ENCODE data around the gene UGT1A6. TPM values are rescaled to one million over a fixed set of nuclear protein-coding genes. Genes with fewer than 3 reads are reported as not detected.
"Not testable (repeated sequence)": the region's sequence is repeated elsewhere in the genome, so short reads cannot be mapped to it uniquely, and the experiment has no call there.

Gene UGT1A6
- total and polyA plus RNA-seq, 2 of the 4 experiments (the other 2 are of a cell fraction), result not detected

DNA sequence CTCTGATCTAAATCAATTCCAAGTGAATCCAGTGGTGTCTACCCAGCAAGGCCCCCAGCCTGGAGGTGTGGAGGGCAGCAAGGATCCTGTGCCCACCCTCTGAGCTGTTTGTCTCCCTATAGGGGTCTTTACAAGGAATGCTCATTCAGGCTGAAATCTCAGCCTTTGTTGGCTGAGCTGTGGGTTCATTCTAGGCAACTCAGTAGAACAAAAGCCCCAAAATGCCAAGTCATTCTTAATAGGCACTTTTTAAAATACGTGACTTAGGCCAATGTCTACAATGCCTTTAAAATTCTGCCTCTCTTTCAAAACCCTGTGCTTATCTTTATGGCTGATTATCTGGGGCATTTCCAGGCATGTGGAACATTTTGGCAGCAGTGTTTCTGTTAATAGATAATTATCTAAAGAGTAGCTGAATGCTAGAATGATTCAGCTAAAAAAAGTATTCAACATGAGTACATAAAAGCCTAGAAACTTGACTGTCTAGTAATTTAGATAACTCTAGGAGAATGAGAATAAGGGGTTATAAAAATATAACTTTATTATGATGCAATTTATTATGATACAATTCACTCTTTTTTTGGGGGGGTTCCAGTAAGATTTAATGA is 7.4 kb downstream of the UGT1A6 start:
- Histone ChIP-seq H2BK15ac (ENCODE audit: low read depth, low read length) (no peak overlapping the region), H3K9me3 (ENCODE audit: control insufficient read depth, insufficient read depth, low read length) (no peaks in the 10 kb centered on the region), H4K5ac (ENCODE audit: low read depth, low read length) (peak overlapping the region; percentile 100), H3K18ac (ENCODE audit: low read depth, low read length) (peak overlapping the region; percentile 100), H2AFZ (replicated peaks; ENCODE audit: low read length, poor library complexity) (no peak overlapping the region), H3K36me3 (ENCODE audit: control insufficient read depth, insufficient read depth, low read length) (no peaks in the 10 kb centered on the region), H2BK120ac (ENCODE audit: low read depth, low read length) (no peak overlapping the region), H3K14ac (replicated peaks; ENCODE audit: low read depth, low read length) (no peak overlapping the region), H2AK9ac (replicated peaks; ENCODE audit: low read depth, low read length, poor library complexity) (no peak overlapping the region), H3K27me3 (ENCODE audit: control insufficient read depth, insufficient read depth, low read length) (no peaks in the 10 kb centered on the region), H3K4me3 (ENCODE audit: insufficient read depth, low read depth, low read length) (no peak overlapping the region), H3K79me1 (ENCODE audit: low read depth in 1 of 2, low read length in 2 of 2) (no peaks in the 10 kb centered on the region), H2AK5ac (ENCODE audit: low read depth, low read length) (no peak overlapping the region), H3K4me2 (ENCODE audit: low read depth, low read length) (no peak overlapping the region), H3K9ac (ENCODE audit: low read depth, low read length) (peak overlapping the region; percentile 48; the same call in 1 of the 2 replicates), H4K91ac (ENCODE audit: insufficient read depth, low read depth, low read length) (no peak overlapping the region), H4K20me1 (ENCODE audit: insufficient read depth, low read length) (no peaks in the 10 kb centered on the region), H2BK20ac (ENCODE audit: low read depth, low read length) (0 out of 2 replicates have a peak overlapping the region, but pooled peaks have one; percentile 39), H3K4me1 (ENCODE audit: control insufficient read depth, insufficient read depth, low read length) (peaks cover 4% of the 10 kb centered on the region), H3K23ac (ENCODE audit: low read depth, low read length) (no peak overlapping the region), H3K4ac (ENCODE audit: low read depth, low read length) (no peak overlapping the region; the same call in 1 of the 2 replicates), H4K8ac (ENCODE audit: low read depth in 2 of 2, low read length in 2 of 2) (no peak overlapping the region; a peak in 1 of 4 replicates), H2BK5ac (ENCODE audit: low read depth, low read length, poor library complexity, severe bottlenecking) (peak overlapping the region; percentile 55), H3K27ac (ENCODE audit: insufficient read depth, low read length) (peak overlapping the region; percentile 99; the same call in 1 of the 2 replicates), H3K56ac (ENCODE audit: extremely low read depth, insufficient read depth, low read length) (no peak overlapping the region), H3K9me1 (ENCODE audit: insufficient read depth, low read length) (no peaks in the 10 kb centered on the region)
- BruUV-seq (replicated peaks), result no TSS peak
- no peak for TF ChIP-seq RAD21 (IDR thresholded peaks at IDR 0.05; ENCODE audit: low read length)
- TF ChIP-seq BHLHE40 (IDR thresholded peaks at IDR 0.05; ENCODE audit: low read depth, low read length), result no peak
- TF ChIP-seq MXI1 (IDR thresholded peaks at IDR 0.05; ENCODE audit: borderline replicate concordance, low read depth, low read length), result no peak
- peak; percentile 38 for TF ChIP-seq MAFK (IDR thresholded peaks at IDR 0.05; ENCODE audit: low read depth, low read length)
- peak; percentile 97 for TF ChIP-seq NFE2L2 (IDR thresholded peaks at IDR 0.05; ENCODE audit: low read depth, low read length)
- TF ChIP-seq SMC3 (IDR thresholded peaks at IDR 0.05; ENCODE audit: low read depth, low read length), result no peak
- in situ Hi-C loops (cut with MboI; ENCODE audit: low sequenced_read_pairs), result no loop called here
- POLR2A ChIA-PET (ENCODE audit: unreplicated experiment), result no interaction called here
- ATAC-seq (ENCODE audit: low read depth) (peak; percentile 68), DNase-seq (peak; percentile 69)
- CTCF ChIA-PET, result no interaction called here
- dilution Hi-C loops (cut with HindIII; ENCODE audit: low sequenced_read_pairs, unreplicated experiment), result no loop called here
- intact Hi-C loops (cut with micrococcal nuclease), result no loop called here
- no CpG with 5 or more reads among the region's 1 CpG for WGBS, 2 experiments (ENCODE audit: extremely low coverage in 2 of 2, insufficient read length in 1 of 2)

DNA sequence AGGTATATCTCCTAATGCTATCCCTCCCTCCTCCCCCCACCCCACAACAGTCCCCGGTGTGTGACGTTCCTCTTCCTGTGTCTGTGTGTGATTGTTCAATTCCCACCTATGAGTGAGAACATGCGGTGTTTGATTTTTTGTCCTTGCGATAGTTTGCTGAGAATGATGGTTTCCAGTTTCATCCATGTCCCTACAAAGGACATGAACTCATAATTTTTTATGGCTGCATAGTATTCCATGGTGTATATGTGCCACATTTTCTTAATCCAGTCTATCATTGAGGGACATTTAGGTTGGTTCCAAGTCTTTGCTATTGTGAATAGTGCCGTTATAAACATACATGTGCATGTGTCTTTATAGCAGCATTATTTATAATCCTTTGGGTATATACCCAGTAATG is 8.2 kb downstream of the UGT1A6 start:
- H2BK5ac ChIP-seq (ENCODE audit: low read depth, low read length, poor library complexity, severe bottlenecking); H2AFZ ChIP-seq (replicated peaks; ENCODE audit: low read length, poor library complexity); H2AK5ac ChIP-seq (ENCODE audit: low read depth, low read length); H3K18ac ChIP-seq (ENCODE audit: low read depth, low read length); H2BK20ac ChIP-seq (ENCODE audit: low read depth, low read length); BruUV-seq (replicated peaks); H3K4me3 ChIP-seq (ENCODE audit: insufficient read depth, low read depth, low read length); dilution Hi-C loops (cut with HindIII; ENCODE audit: low sequenced_read_pairs, unreplicated experiment); H3K79me1 ChIP-seq (ENCODE audit: low read depth in 1 of 2, low read length in 2 of 2); H3K56ac ChIP-seq (ENCODE audit: extremely low read depth, insufficient read depth, low read length); H3K23ac ChIP-seq (ENCODE audit: low read depth, low read length); H3K4me1 ChIP-seq (ENCODE audit: control insufficient read depth, insufficient read depth, low read length); H3K4me2 ChIP-seq (ENCODE audit: low read depth, low read length); H2BK120ac ChIP-seq (ENCODE audit: low read depth, low read length); H4K5ac ChIP-seq (ENCODE audit: low read depth, low read length); DNase-seq; H4K8ac ChIP-seq (ENCODE audit: low read depth in 2 of 2, low read length in 2 of 2); H4K20me1 ChIP-seq (ENCODE audit: insufficient read depth, low read length); H3K9me3 ChIP-seq (ENCODE audit: control insufficient read depth, insufficient read depth, low read length); in situ Hi-C loops (cut with MboI; ENCODE audit: low sequenced_read_pairs); H3K9me1 ChIP-seq (ENCODE audit: insufficient read depth, low read length); ATAC-seq (ENCODE audit: low read depth); H3K9ac ChIP-seq (ENCODE audit: low read depth, low read length); H2BK15ac ChIP-seq (ENCODE audit: low read depth, low read length); H4K91ac ChIP-seq (ENCODE audit: insufficient read depth, low read depth, low read length); H2AK9ac ChIP-seq (replicated peaks; ENCODE audit: low read depth, low read length, poor library complexity); POLR2A ChIA-PET (ENCODE audit: unreplicated experiment); H3K14ac ChIP-seq (replicated peaks; ENCODE audit: low read depth, low read length); H3K27me3 ChIP-seq (ENCODE audit: control insufficient read depth, insufficient read depth, low read length); H3K36me3 ChIP-seq (ENCODE audit: control insufficient read depth, insufficient read depth, low read length); intact Hi-C loops (cut with micrococcal nuclease); CTCF ChIA-PET; H3K4ac ChIP-seq (ENCODE audit: low read depth, low read length); H3K27ac ChIP-seq (ENCODE audit: insufficient read depth, low read length): not testable (repeated sequence)
- no CpG with 5 or more reads among the region's 5 CpGs for WGBS, 2 experiments (ENCODE audit: extremely low coverage in 2 of 2, insufficient read length in 1 of 2)

Measured in IMR-90 (cell line).